ENCODE data around the gene A4GALT.

The A4GALT gene

DNA sequence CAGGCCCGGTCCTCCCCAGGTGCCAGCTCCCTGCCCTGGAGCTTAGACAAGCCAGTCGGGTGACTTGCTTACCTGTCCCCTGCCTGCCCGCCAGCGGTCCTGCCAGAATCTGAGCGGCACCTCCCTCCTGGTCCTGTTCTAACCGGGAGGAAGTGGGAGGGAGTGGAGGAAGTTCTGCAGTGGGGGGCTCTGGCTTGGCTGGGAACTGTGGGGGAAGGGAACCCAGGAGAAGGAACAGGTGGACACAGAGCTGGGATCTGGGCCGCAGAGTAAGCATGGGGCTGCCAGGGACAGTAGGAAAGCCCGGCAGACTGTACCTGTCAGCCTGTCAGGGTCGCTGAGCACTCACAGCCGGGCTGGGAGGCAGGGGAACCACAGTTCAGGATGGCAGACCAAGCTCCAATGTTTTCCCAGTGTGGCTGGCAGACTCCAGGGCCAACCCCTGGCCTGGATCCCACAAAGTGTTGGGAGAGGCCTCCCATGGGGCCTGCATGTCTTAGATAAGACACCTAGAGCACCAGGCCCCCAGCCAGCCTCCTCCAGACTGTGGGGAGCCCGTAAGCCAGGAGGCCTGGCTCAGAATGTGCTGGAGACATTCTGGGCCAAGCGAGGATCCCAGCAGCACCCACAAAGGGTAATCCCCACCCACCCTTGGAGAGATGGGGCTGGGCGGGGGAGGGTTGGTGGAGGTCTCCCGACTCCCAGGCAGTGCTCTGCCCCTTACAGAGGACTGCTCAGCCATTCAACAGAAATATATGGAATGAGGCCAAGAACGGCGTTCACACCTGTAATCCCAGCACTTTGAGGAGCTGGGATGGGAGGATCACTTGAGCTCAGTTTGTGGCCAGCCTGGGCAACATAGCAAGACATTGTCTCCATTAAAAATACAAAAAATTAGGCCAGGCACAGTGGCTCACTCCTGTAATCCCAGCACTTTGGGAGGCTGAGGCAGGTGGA is 73.8 kb downstream of the A4GALT start:
- no peak for DNase-seq

- DNase-seq, result no peak
These were observed 74.6 kb downstream of the A4GALT start for GRCh38 chr22:42645938-42646568.

- DNase-seq, result no peak
These were observed 75.2 kb downstream of the A4GALT start for GRCh38 chr22:42645341-42645937.

GRCh38 chr22:42644422-42645340 is 76.0 kb downstream of the A4GALT start:
- DNase-seq, result no peak

DNA sequence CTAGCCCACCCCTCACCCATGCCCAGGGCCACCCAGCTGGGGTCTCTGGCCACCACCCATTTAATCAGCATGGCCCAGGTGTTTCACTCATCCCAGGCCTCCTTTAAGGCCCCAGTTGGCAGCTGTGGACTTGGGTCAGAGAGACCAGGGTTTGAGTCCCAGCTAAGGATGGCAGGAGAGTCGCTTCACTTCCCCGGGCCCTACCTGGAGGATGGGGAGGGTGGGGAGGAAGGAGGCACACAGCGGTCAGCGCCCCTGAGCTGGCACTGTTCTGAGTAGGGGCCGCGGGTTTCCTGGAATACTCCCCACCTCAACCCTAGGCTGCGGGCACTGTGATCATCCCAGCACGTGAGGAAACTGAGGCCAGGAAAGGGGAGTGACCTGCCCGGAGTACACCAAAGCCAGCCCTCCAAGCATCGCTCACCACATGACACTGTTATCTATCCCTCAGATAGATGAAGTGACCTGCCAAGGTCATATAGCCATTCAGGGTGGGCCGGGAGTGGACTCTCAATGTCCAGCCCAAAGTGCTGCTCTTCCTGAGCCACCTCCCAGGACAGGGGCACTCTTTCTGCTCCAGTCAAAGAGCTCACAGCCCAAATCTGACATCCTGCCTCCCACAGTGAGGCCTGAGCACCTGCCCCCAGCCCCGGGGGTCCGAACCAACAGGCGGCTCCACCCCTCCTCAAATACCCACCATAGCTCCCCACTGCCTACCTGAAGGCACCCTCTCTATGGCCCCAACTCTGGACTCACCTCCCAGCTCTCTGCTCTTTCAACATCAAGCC is 76.8 kb downstream of the A4GALT start:
- DNase-seq, result no peak

GRCh38 chr22:42642806-42643633 is 77.7 kb downstream of the A4GALT start:
- no peak for DNase-seq
